OCI-LY3 (cell line): ENCODE data around the gene KCNMA1.

Source experiments
- H2AFZ ChIP-seq: fragments of 200-600, 300-600 bp; shearing (Covaris generic); 2 replicates; pipeline ENCODE4 v1.6.0; 2014; ENCODE audit warnings: antibody characterized with exemption, low read depth, low read length
- H3K27ac ChIP-seq: fragments of 200-600, 300-600 bp; sonication (generic); 2 replicates; pipeline ENCODE4 v1.5.1; 2014; ENCODE audit warnings: mild to moderate bottlenecking, low read length, moderate library complexity, mixed read lengths
- H3K27me3 ChIP-seq: fragments of 200-600, 300-600 bp; sonication (generic); 2 replicates; pipeline ENCODE4 v1.6.1; 2014; ENCODE audit warnings: low read depth, low read length, mixed read lengths
- H3K36me3 ChIP-seq: fragments of 200-600, 300-600 bp; sonication (generic); replicated peaks from 2 replicates; pipeline ENCODE3; 2014; ENCODE audit warnings: low read depth, low read length, mixed read lengths
- H3K4me1 ChIP-seq: fragments of 300-600, 200-600 bp; sonication (generic); 2 replicates; pipeline ENCODE4 v1.6.1; 2014; ENCODE audit warnings: low read length, mixed read lengths
- H3K4me2 ChIP-seq: fragments of 200-600, 300-600 bp; sonication (generic); 2 replicates; pipeline ENCODE4 v1.6.1; 2014; ENCODE audit warnings: low read length, mixed read lengths
- H3K4me3 ChIP-seq: fragments of 300-600, 200-600 bp; sonication (generic); 2 replicates; pipeline ENCODE4 v1.5.1; 2014; ENCODE audit warnings: antibody characterized with exemption, mild to moderate bottlenecking, low read length, moderate library complexity
- H3K79me2 ChIP-seq: fragments of 300-600, 200-600 bp; shearing (Covaris generic); 2 replicates; pipeline ENCODE4 v1.6.1; 2014; ENCODE audit warnings: mild to moderate bottlenecking, low read length, mixed read lengths
- H3K9ac ChIP-seq: fragments of 300-600, 200-600 bp; shearing (Covaris generic); 2 replicates; pipeline ENCODE4 v1.6.0; 2014; ENCODE audit warnings: mild to moderate bottlenecking, low read length, moderate library complexity
- H3K9me3 ChIP-seq: fragments of 200-600, 300-600 bp; shearing (Covaris generic); 2 replicates; pipeline ENCODE4 v1.6.1; 2014; ENCODE audit warnings: low read length, mixed read lengths; ENCODE audit not compliant: insufficient read depth
- H4K20me1 ChIP-seq: fragments of 200-600, 300-600 bp; sonication (generic); 2 replicates; pipeline ENCODE4 v1.6.1; 2016; ENCODE audit warnings: low read length, mixed read lengths; ENCODE audit not compliant: insufficient read depth
- CTCF ChIP-seq: fragments of 200-600, 300-600 bp; sonication (generic); IDR thresholded peaks from 2 replicates; pipeline ENCODE4 v1.5.1; 2014; ENCODE audit warnings: antibody characterized with exemption, low read length, low read depth
- EZH2phosphoT487 ChIP-seq: fragments of 200-600 bp; shearing (Covaris generic); IDR thresholded peaks from 2 replicates; pipeline ENCODE4 v1.6.1; 2018; ENCODE audit warnings: antibody characterized with exemption, mixed run types, low read depth

Gene KCNMA1

GRCh38 chr10:77321838-77322237, 315.8 kb downstream of the KCNMA1 start:
- H2AFZ ChIP-seq: no peak overlapping the region
- H3K27ac ChIP-seq: no peak overlapping the region
- H3K4me3 ChIP-seq: no peak overlapping the region
- H3K27me3 ChIP-seq: no peaks in the 10 kb centered on the region
- H3K9me3 ChIP-seq: no peaks in the 10 kb centered on the region
- no peaks in the 10 kb centered on the region for H3K79me2 ChIP-seq
- H3K4me2 ChIP-seq: no peak overlapping the region
- no peak for TF ChIP-seq EZH2phosphoT487
- TF ChIP-seq CTCF: no peak
- no peaks in the 10 kb centered on the region for H3K4me1 ChIP-seq
- H4K20me1 ChIP-seq: peaks cover 89% of the 10 kb centered on the region
- H3K9ac ChIP-seq: no peak overlapping the region
- H3K36me3 ChIP-seq: no peaks in the 10 kb centered on the region

- H3K4me2 ChIP-seq: no peak overlapping the region
- no peaks in the 10 kb centered on the region for H3K36me3 ChIP-seq
- H3K27me3 ChIP-seq: no peaks in the 10 kb centered on the region
- no peak overlapping the region for H3K4me3 ChIP-seq
- H3K4me1 ChIP-seq: no peaks in the 10 kb centered on the region
- no peaks in the 10 kb centered on the region for H3K9me3 ChIP-seq
- H3K79me2 ChIP-seq: no peaks in the 10 kb centered on the region
- no peak overlapping the region for H3K9ac ChIP-seq
- H3K27ac ChIP-seq: no peak overlapping the region
- TF ChIP-seq CTCF (no peak), EZH2phosphoT487 (no peak)
- peaks cover 89% of the 10 kb centered on the region for H4K20me1 ChIP-seq
- H2AFZ ChIP-seq: no peak overlapping the region
Observed at GRCh38 chr10:77320971-77321471, 316.6 kb downstream of the KCNMA1 start.

DNA sequence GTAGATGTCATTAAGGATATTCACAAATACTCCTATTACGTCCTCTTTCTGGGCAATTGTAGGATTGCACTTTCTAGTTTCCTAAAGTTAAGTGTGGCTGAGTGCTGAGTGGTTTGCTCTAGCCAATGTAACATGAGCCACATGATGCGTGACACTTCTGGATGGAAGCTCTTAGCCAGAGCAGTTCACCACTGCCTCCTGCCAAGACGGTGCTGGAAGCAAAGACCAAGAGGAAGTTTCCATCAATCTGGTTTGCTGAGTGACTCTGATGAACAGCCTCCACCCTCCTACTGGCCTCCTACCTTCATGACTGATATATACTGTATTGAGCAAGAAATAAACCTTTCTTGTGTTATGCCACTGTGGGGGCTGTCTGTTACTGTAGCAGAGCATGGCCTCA, 318.1 kb downstream of the KCNMA1 start:
- TF ChIP-seq CTCF: no peak
- no peak for TF ChIP-seq EZH2phosphoT487
- Histone ChIP-seq H3K27ac (no peak overlapping the region), H3K27me3 (no peaks in the 10 kb centered on the region), H3K36me3 (no peaks in the 10 kb centered on the region), H3K4me2 (no peak overlapping the region), H2AFZ (no peak overlapping the region), H3K9me3 (no peaks in the 10 kb centered on the region), H3K4me1 (no peaks in the 10 kb centered on the region), H3K9ac (no peak overlapping the region), H3K4me3 (no peak overlapping the region), H4K20me1 (peaks cover 92% of the 10 kb centered on the region), H3K79me2 (no peaks in the 10 kb centered on the region)

GRCh38 chr10:77318739-77319138, 318.9 kb downstream of the KCNMA1 start:
- H3K4me3 ChIP-seq: no peak overlapping the region
- no peak for TF ChIP-seq EZH2phosphoT487
- H3K4me2 ChIP-seq: no peak overlapping the region
- no peak overlapping the region for H2AFZ ChIP-seq
- no peaks in the 10 kb centered on the region for H3K36me3 ChIP-seq
- H3K9me3 ChIP-seq: no peaks in the 10 kb centered on the region
- H3K27me3 ChIP-seq: no peaks in the 10 kb centered on the region
- peaks cover 91% of the 10 kb centered on the region for H4K20me1 ChIP-seq
- no peak overlapping the region for H3K27ac ChIP-seq
- H3K9ac ChIP-seq: no peak overlapping the region
- no peaks in the 10 kb centered on the region for H3K79me2 ChIP-seq
- H3K4me1 ChIP-seq: no peaks in the 10 kb centered on the region
